ENCODE data around the gene MAP3K14.

Gene MAP3K14

GRCh38 chr17:45238155-45238774 is 78.6 kb downstream of the MAP3K14 start:
- no peak for DNase-seq (ENCODE audit: low read depth in 3 of 3, low spot score in 1 of 3)

GRCh38 chr17:45237686-45238085 is 79.1 kb downstream of the MAP3K14 start:
- no peak for DNase-seq (ENCODE audit: low read depth in 3 of 3, low spot score in 1 of 3)

- DNase-seq (ENCODE audit: low read depth in 3 of 3, low spot score in 1 of 3): no peak
Observed at GRCh38 chr17:45236282-45236606, 80.6 kb downstream of the MAP3K14 start.

GRCh38 chr17:45235416-45236281 is 81.2 kb downstream of the MAP3K14 start:
- peak; percentile 59 to 75 (median 62) for DNase-seq (ENCODE audit: low read depth in 3 of 3, low spot score in 1 of 3)

- no peak for DNase-seq (ENCODE audit: low read depth in 3 of 3, low spot score in 1 of 3)
Observed at GRCh38 chr17:45234641-45235415, 82.0 kb downstream of the MAP3K14 start.

GRCh38 chr17:45233423-45233924 is 83.3 kb downstream of the MAP3K14 start:
- no peak for DNase-seq (ENCODE audit: low read depth in 3 of 3, low spot score in 1 of 3)

GRCh38 chr17:45232514-45233422 is 84.1 kb downstream of the MAP3K14 start:
- no peak for DNase-seq (ENCODE audit: low read depth in 3 of 3, low spot score in 1 of 3)

- DNase-seq (ENCODE audit: low read depth in 3 of 3, low spot score in 1 of 3): no peak
Observed at GRCh38 chr17:45231481-45232116, 85.2 kb downstream of the MAP3K14 start.

GRCh38 chr17:45230787-45231480 is 85.9 kb downstream of the MAP3K14 start:
- DNase-seq (ENCODE audit: low read depth in 3 of 3, low spot score in 1 of 3): no peak

- no peak for DNase-seq (ENCODE audit: low read depth in 3 of 3, low spot score in 1 of 3)
Observed at GRCh38 chr17:45230410-45230786, 86.4 kb downstream of the MAP3K14 start.

GRCh38 chr17:45229681-45230409 is 87.0 kb downstream of the MAP3K14 start:
- DNase-seq (ENCODE audit: low read depth in 3 of 3, low spot score in 1 of 3): no peak

- peak in 2 of 3 donors; percentile 55 to 74 for DNase-seq (ENCODE audit: low read depth in 3 of 3, low spot score in 1 of 3)
Observed at GRCh38 chr17:45228763-45229539, 87.9 kb downstream of the MAP3K14 start.

GRCh38 chr17:45227926-45228762 is 88.7 kb downstream of the MAP3K14 start:
- DNase-seq (ENCODE audit: low read depth in 3 of 3, low spot score in 1 of 3): no peak

- no peak for DNase-seq (ENCODE audit: low read depth in 3 of 3, low spot score in 1 of 3)
Observed at GRCh38 chr17:45227101-45227925, 89.5 kb downstream of the MAP3K14 start.

- no peak for DNase-seq (ENCODE audit: low read depth in 3 of 3, low spot score in 1 of 3)
Observed at GRCh38 chr17:45226576-45226975, 90.2 kb downstream of the MAP3K14 start.

GRCh38 chr17:45225964-45226530 is 90.8 kb downstream of the MAP3K14 start:
- DNase-seq (ENCODE audit: low read depth in 3 of 3, low spot score in 1 of 3): peak; percentile 87 to 94 (median 91)
